ENCODE data around the gene GORAB.

The GORAB gene

DNA sequence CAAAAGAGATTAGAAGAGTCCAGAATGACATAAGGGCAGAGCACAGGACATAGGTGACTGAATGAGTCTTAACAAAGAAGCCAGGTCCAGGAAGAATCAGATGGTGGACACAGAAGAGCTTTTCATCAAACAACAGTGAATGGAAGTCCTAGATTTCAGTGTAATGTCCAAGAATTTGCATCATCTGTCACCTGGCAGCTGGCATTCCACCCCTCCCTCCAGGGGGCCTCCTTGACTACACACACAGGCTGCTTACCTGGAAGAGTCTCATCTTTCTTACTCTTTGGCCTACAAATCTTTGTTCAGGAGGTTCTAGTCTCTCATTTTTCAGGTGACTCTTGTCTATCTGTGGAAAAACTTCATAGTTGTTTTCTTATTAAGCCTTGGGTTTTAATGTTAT is 36.2 kb downstream of the GORAB start:
- no peak overlapping the region for H3K4me3 ChIP-seq (ENCODE audit: low read depth, low read length)
- TF ChIP-seq, protein P1, sequence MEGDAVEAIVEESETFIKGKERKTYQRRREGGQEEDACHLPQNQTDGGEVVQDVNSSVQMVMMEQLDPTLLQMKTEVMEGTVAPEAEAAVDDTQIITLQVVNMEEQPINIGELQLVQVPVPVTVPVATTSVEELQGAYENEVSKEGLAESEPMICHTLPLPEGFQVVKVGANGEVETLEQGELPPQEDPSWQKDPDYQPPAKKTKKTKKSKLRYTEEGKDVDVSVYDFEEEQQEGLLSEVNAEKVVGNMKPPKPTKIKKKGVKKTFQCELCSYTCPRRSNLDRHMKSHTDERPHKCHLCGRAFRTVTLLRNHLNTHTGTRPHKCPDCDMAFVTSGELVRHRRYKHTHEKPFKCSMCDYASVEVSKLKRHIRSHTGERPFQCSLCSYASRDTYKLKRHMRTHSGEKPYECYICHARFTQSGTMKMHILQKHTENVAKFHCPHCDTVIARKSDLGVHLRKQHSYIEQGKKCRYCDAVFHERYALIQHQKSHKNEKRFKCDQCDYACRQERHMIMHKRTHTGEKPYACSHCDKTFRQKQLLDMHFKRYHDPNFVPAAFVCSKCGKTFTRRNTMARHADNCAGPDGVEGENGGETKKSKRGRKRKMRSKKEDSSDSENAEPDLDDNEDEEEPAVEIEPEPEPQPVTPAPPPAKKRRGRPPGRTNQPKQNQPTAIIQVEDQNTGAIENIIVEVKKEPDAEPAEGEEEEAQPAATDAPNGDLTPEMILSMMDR (IDR thresholded peaks at IDR 0.05; ENCODE audit: low read depth, low read length, missing control alignments), result no peak
- DNase-seq (ENCODE audit: low read depth), result no peak

DNA sequence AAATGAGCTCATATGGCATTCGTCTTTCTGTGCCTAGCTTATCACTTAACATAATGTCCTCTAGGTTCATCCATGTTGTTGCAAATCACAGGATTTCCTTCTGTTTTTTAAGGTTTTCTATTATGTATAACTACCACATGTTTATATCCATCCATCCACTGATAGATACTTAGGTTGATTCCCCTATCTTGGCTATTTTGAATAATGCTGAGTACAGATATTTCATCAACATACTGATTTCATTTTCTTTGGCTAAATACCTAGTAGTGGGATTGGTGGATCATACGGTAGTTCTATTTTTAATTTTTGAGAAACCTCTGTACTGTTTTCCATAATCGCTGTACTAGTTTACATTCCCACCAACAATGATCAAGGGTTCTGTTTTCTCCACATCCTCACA is 45.0 kb downstream of the GORAB start:
- TF ChIP-seq, protein P1 (IDR thresholded peaks at IDR 0.05; ENCODE audit: low read depth, low read length, missing control alignments), result no peak
- no peak for DNase-seq (ENCODE audit: low read depth)
- H3K4me3 ChIP-seq (ENCODE audit: low read depth, low read length), result no peak overlapping the region

DNA sequence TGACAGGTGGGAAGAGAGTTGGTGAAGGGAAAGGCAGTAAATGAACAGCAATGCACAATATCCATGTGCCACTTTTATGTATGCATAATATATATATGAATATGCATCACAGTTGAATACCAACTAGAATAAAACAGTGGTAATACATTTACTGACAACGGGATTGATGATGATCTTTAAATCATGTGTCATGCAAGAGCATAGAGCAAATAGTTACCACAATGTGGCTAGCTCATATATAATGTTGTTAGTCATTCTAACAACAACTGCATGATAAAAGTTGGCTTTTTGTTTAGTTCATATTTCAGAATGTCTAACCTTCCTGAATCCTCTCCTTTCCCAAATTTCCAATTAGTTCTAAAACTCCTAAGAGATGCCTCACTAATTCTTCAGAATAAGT is 46.4 kb downstream of the GORAB start:
- DNase-seq (ENCODE audit: low read depth), result no peak
- TF ChIP-seq, protein P1 (IDR thresholded peaks at IDR 0.05; ENCODE audit: low read depth, low read length, missing control alignments), result no peak
- no peak overlapping the region for H3K4me3 ChIP-seq (ENCODE audit: low read depth, low read length)

DNA sequence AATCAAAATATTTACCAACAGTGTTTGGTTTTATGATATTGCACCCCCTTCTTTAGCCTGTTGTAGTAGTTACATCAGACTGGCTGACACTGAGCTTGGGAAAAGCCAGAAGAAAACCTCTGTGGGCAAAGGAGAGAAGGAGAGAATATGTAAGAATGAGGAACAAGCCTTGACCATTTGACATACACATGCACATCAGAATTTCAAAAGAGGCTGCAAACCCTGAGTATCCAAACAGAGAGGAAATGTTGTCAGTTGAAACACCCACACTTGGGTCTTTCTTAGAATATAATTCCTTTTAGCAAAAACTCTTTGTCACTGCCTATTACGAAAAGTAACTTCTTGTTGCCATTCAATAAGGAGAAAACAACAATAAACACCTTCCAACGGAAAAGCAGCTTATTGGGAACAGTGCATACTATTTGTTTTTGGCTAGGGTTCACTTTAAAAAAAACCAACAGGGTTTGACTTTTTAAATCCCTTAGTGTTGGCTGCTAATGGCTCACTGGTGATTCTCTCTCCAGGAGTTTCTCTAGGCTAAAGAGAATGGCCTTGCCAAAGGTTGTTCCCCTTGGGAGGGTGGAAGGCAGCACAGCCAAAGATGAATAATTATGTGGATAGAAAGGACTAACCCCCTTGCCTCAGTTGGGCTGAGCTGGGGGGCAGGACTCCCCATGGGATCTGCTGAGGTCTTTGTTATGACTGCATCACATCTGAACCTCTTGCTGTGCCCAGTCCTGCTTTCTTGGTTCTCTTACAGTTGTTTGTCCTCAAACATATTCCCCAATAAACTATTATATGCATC is 48.9 kb downstream of the GORAB start:
- TF ChIP-seq, protein P1 (IDR thresholded peaks at IDR 0.05; ENCODE audit: low read depth, low read length, missing control alignments), result no peak
- H3K4me3 ChIP-seq (ENCODE audit: low read depth, low read length), result no peak overlapping the region
- DNase-seq (ENCODE audit: low read depth), result no peak

DNA sequence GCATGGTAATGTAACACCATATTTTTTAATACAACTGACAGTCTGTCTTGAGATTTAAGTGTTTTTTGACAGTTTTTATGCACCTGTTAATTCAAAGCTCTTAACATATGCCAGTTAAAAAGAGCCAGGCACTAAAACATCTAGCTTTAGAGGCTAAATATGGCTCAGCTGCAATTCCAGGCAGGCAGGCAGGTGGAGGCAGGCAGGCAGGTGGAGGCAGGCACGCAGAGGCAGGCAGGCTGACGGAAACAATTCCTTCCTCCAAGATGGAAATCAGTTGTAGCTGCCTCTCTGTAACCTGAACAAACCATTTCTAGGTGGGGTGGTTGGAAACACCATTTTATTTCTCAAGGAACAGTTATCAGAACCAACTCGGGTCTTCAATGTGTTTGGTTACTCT is 51.2 kb downstream of the GORAB start:
- no peak for DNase-seq (ENCODE audit: low read depth)
- H3K4me3 ChIP-seq (ENCODE audit: low read depth, low read length), result no peak overlapping the region
- TF ChIP-seq, protein P1 (IDR thresholded peaks at IDR 0.05; ENCODE audit: low read depth, low read length, missing control alignments), result no peak

DNA sequence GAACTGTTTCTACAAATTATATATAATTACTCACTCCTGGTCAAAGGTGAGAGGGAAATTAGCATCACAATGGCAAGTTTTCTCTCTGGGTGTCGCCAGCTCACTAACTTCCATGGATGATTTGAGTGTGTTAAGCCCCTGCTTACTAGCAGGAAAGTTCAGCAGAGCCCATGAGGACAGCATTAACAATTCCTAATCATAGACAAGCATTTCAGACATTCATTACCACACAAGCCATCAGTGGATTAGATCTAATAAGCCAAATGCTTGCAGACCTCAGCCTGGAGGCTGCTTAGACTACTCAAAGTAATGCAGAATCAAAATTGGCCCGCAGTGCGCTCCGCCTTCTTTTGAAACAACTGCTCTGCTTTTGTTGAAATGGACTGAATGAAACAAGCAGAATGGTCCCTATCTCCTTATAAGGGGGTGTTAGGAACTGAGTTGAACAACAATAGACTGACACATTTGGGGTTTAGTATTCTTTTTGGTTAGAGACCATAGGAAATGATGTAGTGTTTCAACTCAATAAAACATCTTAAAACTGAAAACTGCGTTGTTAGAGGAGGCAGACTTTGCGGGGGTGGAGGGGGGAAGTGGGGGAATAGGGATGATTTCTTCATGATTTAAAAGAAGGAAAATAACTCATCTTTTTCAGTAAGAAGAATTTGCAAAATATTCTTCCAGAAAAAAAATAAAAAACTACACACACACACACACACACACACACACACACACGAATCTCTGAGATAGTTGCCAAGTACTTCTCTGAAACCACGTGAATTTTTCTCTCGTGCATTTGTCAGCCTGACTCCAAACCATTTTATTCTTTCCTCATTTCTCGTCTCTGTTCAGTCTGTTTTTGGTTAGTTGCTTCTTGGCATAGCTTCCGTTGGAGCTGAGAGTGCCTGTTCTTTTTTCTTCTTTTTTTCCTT is 54.6 kb downstream of the GORAB start:
- no peak for DNase-seq (ENCODE audit: low read depth)
- no peak overlapping the region for H3K4me3 ChIP-seq (ENCODE audit: low read depth, low read length)
- TF ChIP-seq, protein P1 (IDR thresholded peaks at IDR 0.05; ENCODE audit: low read depth, low read length, missing control alignments), result no peak

All from GM12864 (cell line).